Neural crest cell (in vitro differentiated cells): ENCODE measurements around the gene WNT1. TPM values are rescaled to one million over a fixed set of nuclear protein-coding genes. Genes with fewer than 3 reads are reported as not detected.

Source experiments
- DNase-seq: peaks from one replicate; pipeline ENCODE4 v3.0.0; 2021; ENCODE audit warnings: low read depth, mixed read lengths, low spot score
- H3K27ac Mint-ChIP-seq: one replicate; pipeline ENCODE4 v1.8.0; 2021; ENCODE audit warnings: mild to moderate bottlenecking, mixed read lengths; ENCODE audit not compliant: unreplicated experiment
- H3K27me3 Mint-ChIP-seq: 2 replicates; pipeline ENCODE4 v1.8.0; 2021; ENCODE audit warnings: low read depth, mild to moderate bottlenecking, mixed read lengths
- H3K36me3 Mint-ChIP-seq: 2 replicates; pipeline ENCODE4 v1.8.0; 2021; ENCODE audit warnings: low read depth, mild to moderate bottlenecking, mixed read lengths
- H3K4me1 Mint-ChIP-seq: 2 replicates; pipeline ENCODE4 v1.8.0; 2021; ENCODE audit warnings: mixed read lengths
- H3K4me3 Mint-ChIP-seq: one replicate; pipeline ENCODE4 v1.8.0; 2021; ENCODE audit warnings: mild to moderate bottlenecking, mixed read lengths
- H3K9me3 Mint-ChIP-seq: 2 replicates; pipeline ENCODE4 v1.8.0; 2021; ENCODE audit warnings: mixed read lengths
- total RNA-seq: library from RNA; stranded (reverse); gene quantifications from 2 replicates; pipeline ENCODE4 v1.2.1, GENCODE V29; 2021
- TF ChIP-seq, protein P1 (sequence below): fragments of 200-600 bp; sonication (generic); conservative IDR thresholded peaks from 2 replicates; pipeline ENCODE4 v1.5.0; 2021; ENCODE audit warnings: antibody characterized with exemption, mild to moderate bottlenecking

WNT1 gene
- total RNA-seq, 1 donor from 2014 or later, result 2.1 TPM

DNA sequence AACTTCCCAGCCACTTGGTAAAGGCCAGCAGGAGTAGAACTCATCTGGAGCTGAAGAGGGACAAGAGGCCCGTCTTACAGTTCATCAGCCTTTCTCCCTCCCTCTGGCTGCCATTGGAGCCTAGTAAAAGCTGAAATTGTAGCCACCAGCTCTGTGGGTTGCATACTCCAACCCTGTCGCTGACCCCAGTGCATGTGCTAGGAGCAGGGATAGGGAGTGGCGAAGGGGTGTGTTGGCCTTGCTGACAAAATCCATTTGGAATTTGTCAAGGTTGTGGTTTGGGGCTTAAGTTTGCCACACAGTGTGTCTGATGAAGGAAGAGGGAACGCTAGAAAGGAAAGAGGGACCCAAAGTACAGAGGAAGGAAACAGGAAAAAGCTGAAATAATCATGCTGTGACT is 16.8 kb upstream of the WNT1 start:
- Mint-ChIP-seq H3K27me3 (peaks cover 43% of the 10 kb centered on the region), H3K4me1 (peaks cover 10% of the 10 kb centered on the region), H3K27ac (no peak overlapping the region), H3K9me3 (no peaks in the 10 kb centered on the region), H3K4me3 (peak overlapping the region; percentile 50), H3K36me3 (no peaks in the 10 kb centered on the region)
- DNase-seq, result no peak
- TF ChIP-seq, protein P1, sequence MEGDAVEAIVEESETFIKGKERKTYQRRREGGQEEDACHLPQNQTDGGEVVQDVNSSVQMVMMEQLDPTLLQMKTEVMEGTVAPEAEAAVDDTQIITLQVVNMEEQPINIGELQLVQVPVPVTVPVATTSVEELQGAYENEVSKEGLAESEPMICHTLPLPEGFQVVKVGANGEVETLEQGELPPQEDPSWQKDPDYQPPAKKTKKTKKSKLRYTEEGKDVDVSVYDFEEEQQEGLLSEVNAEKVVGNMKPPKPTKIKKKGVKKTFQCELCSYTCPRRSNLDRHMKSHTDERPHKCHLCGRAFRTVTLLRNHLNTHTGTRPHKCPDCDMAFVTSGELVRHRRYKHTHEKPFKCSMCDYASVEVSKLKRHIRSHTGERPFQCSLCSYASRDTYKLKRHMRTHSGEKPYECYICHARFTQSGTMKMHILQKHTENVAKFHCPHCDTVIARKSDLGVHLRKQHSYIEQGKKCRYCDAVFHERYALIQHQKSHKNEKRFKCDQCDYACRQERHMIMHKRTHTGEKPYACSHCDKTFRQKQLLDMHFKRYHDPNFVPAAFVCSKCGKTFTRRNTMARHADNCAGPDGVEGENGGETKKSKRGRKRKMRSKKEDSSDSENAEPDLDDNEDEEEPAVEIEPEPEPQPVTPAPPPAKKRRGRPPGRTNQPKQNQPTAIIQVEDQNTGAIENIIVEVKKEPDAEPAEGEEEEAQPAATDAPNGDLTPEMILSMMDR, result no peak

- TF ChIP-seq, protein P1, result no peak
- Mint-ChIP-seq H3K36me3 (no peaks in the 10 kb centered on the region), H3K4me1 (peaks cover 6% of the 10 kb centered on the region), H3K4me3 (no peak overlapping the region), H3K27me3 (peaks cover 47% of the 10 kb centered on the region), H3K27ac (no peak overlapping the region), H3K9me3 (no peaks in the 10 kb centered on the region)
- no peak for DNase-seq
Observed at GRCh38 chr12:48961801-48962200, 16.3 kb upstream of the WNT1 start.

DNA sequence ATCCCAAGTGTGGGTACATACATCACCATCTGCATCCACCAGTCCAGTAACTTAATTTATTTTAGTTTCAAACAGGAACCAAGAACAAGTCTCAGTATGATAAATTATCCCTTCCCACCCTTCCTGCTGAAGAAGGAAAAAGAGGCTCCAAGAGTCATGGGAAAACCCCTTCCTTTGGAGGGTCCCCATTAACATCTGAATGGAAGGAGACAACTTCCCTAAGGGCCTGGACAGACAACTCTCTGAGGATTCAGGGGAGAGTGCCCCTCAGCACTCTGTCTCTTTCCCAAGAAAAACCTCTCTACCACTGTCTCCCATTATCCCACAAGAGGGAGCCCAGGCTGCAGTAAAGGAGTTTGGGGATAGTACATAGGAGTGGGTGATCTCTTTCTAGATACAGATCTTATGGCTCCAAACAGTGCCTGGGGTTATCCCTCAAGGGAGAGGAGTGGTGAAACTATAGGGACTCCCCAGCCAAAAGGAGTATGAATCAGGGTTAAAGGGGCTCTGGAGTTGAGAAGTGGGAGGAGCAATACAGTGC is 12.8 kb upstream of the WNT1 start:
- TF ChIP-seq, protein P1, result peak; percentile 22
- H3K36me3 Mint-ChIP-seq, result no peaks in the 10 kb centered on the region
- no peak overlapping the region for H3K27ac Mint-ChIP-seq
- peak overlapping the region; percentile 34 for H3K4me3 Mint-ChIP-seq
- H3K9me3 Mint-ChIP-seq, result no peaks in the 10 kb centered on the region
- DNase-seq, result no peak
- H3K27me3 Mint-ChIP-seq, result peaks cover 74% of the 10 kb centered on the region
- no peaks in the 10 kb centered on the region for H3K4me1 Mint-ChIP-seq

GRCh38 chr12:48966177-48966895 is 11.8 kb upstream of the WNT1 start:
- H3K9me3 Mint-ChIP-seq, result no peaks in the 10 kb centered on the region
- peaks cover 74% of the 10 kb centered on the region for H3K27me3 Mint-ChIP-seq
- H3K27ac Mint-ChIP-seq, result no peak overlapping the region
- TF ChIP-seq, protein P1, result no peak
- peaks cover 10% of the 10 kb centered on the region for H3K4me1 Mint-ChIP-seq
- no peaks in the 10 kb centered on the region for H3K36me3 Mint-ChIP-seq
- no peak overlapping the region for H3K4me3 Mint-ChIP-seq
- DNase-seq, result no peak

- no peak for DNase-seq
- no peak overlapping the region for H3K4me3 Mint-ChIP-seq
- TF ChIP-seq, protein P1, result no peak
Observed at GRCh38 chr12:48967991-48968390, 10.1 kb upstream of the WNT1 start.

More at GRCh38 chr12:48967991-48968390, 10.1 kb upstream of the WNT1 start:
- Mint-ChIP-seq H3K4me1 (peaks cover 15% of the 10 kb centered on the region), H3K36me3 (no peaks in the 10 kb centered on the region), H3K27ac (no peak overlapping the region), H3K9me3 (no peaks in the 10 kb centered on the region), H3K27me3 (peaks cover 82% of the 10 kb centered on the region)
